Stimulated activated CD8-positive, alpha-beta memory T cell treated with anti-CD3 and anti-CD28 coated beads, Interleukin-15, amount 100 ng/mL, for 24 hours (primary cell): ENCODE data around the gene STX17.

Source experiments
- DNase-seq: peaks from one replicate; pipeline ENCODE4 v3.0.0-alpha.2; 2020; ENCODE audit warnings: low read depth

Gene STX17

GRCh38 chr9:99907208-99907532 lies 716 bp downstream of the STX17 start:
- DNase-seq = no peak

GRCh38 chr9:99911600-99911999 lies 5.1 kb downstream of the STX17 start:
- no peak for DNase-seq

GRCh38 chr9:99916650-99917049 lies 10.2 kb downstream of the STX17 start:
- DNase-seq = no peak

DNA sequence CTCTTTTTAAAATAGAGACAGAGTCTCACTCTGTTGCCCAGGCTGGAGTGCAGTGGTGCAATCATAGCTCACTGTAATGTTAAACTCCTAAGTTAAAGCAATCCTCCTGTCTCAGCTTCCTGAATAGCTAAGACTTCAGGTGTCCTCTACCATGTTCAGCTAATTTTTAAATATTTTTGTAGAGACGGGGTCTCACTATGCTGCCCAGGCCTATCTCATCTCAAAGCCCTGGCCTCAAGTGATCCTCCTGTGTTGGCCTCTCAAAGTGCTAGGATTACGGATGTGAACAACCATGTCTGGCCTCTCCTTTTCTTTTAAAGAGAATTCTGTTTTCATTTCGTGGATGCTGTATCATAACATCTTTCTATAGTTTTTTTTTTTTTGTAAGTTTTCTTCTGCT lies 11.7 kb downstream of the STX17 start:
- no peak for DNase-seq

GRCh38 chr9:99919930-99920329 lies 13.5 kb downstream of the STX17 start:
- no peak for DNase-seq

GRCh38 chr9:99921875-99922710 lies 15.6 kb downstream of the STX17 start:
- no peak for DNase-seq

DNA sequence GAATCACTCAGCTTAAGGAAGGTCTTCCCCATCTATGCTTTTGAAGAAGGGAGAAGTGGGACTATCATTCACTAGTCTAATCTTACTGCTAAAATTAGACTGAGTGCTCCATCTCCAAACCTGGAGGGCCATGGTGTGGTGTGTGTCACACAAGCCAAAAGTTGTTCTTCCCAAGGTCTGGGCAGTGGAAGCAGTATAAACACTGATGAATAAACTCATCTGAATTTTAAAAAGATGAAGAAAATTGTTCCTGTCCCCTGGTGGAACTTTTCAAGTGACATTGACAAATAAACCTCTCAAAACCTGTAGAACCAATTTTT lies 16.2 kb downstream of the STX17 start:
- DNase-seq = no peak

DNA sequence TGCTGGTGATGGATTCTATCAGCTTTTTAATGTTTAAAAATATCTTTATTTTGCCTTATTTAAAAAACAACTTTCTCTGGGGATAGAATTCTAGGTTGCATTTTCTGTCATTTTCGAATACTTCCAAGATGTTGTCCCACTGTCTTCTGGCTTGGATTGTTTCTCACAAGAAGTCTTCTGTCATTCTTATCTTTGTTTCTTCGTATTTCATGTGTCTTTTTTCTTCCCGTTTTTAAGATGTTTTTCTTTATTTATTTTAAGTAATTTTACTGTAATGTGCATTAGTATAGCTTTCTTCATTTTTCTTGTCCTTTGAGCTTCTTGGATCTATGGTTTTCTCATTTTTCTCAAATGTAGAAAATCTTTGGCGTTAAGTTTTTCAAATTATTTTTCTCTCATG lies 19.1 kb downstream of the STX17 start:
- no peak for DNase-seq

DNA sequence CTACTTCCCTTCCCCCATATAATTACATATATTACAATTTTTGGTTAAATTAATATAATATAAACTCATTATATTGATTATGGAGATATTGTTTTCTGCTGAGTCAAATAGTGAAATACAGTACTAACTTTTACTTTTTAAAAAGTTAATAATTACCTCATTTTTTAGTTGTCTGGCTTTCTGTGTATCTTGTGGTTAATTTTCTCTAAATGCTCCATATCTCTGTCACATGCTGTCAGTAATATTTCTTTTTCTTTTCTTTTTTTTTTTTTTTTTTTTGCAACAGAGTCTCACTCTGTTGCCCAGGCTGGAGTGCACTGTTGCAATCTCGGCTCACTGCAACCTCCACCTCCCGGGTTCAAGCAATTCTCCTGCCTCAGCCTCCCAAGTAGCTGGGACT lies 23.2 kb downstream of the STX17 start:
- DNase-seq = no peak

GRCh38 chr9:99931155-99931840 lies 24.8 kb downstream of the STX17 start:
- no peak for DNase-seq

DNA sequence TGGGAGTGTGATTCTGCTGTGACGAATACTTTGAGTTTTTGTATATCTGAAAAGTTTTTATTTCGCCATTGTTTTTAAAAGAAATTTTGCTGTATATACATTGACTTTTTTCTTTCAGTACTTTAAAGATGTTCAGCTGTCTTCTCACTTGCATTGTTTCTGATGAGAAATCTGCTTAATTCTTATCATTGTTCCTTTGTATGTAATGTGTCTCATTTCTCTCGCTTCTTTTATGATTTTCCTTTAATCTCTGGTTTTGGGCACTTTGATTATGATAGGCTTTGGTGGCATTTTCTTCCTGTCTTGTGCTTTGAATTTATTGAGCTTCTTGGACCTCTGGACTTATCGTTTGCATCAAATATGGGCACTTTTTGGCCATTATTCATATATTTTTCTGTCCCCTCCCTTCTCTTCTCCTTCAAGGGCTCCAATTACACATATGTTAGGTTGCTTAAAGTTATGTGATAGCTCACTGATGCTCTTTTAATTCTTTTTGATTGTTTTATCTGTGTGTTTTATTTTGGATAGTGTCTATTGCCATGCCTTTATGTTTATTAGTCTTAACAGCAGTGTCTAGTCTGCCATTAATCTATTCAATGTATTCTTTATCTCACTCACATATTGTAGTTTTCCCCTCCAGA lies 30.6 kb downstream of the STX17 start:
- DNase-seq = no peak

GRCh38 chr9:99947395-99947794 lies 40.9 kb downstream of the STX17 start:
- no peak for DNase-seq

GRCh38 chr9:99948482-99948881 lies 42.0 kb downstream of the STX17 start:
- DNase-seq = no peak

DNA sequence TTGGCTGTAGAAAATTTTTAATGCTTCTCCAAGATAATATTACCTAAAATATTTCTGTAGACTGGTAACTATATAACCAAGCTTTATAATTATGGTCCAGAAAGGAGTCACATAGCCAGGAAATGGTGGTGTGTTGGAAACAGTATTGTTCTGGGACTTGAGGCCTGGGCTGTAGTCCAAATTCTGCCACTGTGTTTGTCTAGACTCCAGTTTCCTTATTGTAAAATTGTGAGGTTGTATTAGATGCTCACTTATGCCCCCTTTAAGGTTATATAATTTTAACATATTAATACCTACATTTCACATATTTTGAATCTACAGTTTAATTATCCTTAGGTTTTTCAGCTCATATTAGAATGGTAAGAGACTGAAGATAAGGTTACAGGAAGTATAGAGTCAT lies 42.4 kb downstream of the STX17 start:
- DNase-seq = no peak

GRCh38 chr9:99953861-99954507 lies 47.5 kb downstream of the STX17 start:
- DNase-seq = no peak

- DNase-seq = no peak
Observed at GRCh38 chr9:99954819-99955218, 48.4 kb downstream of the STX17 start.

DNA sequence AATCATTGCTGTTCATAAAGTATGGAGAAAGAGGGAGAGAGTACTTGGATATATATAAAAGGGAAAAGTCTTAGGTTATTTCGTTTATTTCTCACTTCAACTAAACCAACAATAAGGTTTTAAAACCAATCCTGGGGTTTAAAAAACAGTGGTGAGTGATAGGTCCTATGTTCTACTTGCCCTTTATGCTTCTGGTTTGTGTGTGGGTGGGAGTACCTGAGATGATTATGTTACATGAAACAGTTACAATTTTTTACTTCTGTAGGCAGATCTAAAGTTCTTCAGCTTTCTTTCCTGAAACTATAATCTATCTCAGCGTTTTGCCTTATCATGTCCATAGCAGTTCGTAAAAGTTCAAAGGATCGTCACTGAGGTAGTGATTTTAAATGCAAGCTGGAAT lies 49.2 kb downstream of the STX17 start:
- no peak for DNase-seq

DNA sequence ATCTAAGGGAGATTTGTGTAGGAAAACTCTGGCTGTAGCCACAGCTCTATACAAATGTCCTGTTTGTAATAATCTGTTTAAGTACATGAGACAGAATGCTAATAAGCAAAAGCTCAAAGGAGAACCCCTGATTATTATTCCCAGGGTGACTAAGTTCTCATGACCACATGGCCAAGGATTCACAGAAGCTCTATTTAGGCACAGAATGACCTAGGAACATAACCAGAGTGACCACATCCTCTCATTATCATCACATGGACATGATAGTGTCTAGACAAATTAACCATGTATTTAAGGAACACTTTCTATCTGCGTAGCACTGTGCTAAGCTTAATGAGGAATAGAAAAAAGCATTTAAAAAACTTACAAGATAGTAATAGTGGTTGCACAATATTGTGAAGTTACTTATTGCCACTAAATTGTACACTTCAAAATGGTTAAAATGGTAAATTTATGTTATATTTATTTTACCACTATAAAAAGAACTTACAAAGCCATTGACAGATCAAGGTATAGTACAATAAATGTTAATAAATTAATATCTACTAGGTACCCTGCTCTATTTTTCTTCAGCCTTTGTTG lies 56.3 kb downstream of the STX17 start:
- no peak for DNase-seq

- DNase-seq = no peak
Observed at GRCh38 chr9:99964336-99964735, 57.9 kb downstream of the STX17 start.

- no peak for DNase-seq
Observed at GRCh38 chr9:99966001-99966400, 59.5 kb downstream of the STX17 start.

DNA sequence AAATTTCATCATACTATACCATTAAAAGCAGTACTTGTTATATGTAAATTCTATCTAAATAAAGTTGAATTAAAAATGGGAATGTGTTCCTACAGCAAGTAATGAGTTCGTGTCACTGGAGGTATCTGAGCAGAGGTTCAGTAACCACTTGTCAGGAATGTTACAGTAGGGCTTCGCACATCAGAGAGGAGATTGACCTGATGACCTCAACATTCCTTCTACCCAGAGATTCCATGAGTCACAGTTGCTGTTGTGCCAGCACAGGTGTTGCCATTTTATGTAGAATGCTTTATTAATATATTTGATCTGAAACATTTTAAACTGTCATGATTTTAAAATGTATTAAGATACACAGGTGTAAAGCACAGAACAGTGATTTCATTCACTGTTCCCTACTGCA lies 60.3 kb downstream of the STX17 start:
- no peak for DNase-seq

DNA sequence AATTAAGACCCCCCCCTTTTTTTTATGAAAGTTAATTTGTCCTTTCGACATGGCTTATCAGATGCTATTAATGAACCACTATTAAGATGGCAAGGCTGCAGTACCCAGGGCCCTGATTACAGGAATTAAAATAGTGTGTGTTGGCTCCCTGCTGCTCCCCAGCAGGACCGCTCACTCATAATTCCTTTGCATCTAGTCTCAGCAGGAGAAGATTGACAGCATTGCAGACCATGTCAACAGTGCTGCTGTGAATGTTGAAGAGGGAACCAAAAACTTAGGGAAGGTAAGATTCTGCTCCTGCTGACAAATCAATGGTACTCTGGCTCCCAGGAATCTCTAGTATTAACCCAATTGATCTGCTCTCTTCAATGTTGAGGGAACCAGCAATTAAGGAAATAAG lies 61.0 kb downstream of the STX17 start:
- no peak for DNase-seq

GRCh38 chr9:99970481-99970880 lies 64.0 kb downstream of the STX17 start:
- DNase-seq = no peak
